Erythroblast (primary cell): ENCODE measurements around the gene CLTCL1.

ENCODE experiments used
- DNase-seq, 2 experiments: peaks; one replicate each; lab custom pipeline; 2025; lab: John Stamatoyannopoulos, UW
- GATA1 ChIP-seq: IDR thresholded peaks from 2 replicates; pipeline ENCODE4 v1.6.1; 2011; ENCODE audit warnings: low read depth, mild to moderate bottlenecking, control low read depth, low read length, moderate library complexity
- POLR2A ChIP-seq: IDR thresholded peaks from 2 replicates; pipeline ENCODE4 v1.6.1; 2011; ENCODE audit warnings: mild to moderate bottlenecking, low read length

CLTCL1 gene

GRCh38 chr22:19224985-19225384 lies 66.5 kb downstream of the CLTCL1 start:
- no peak for DNase-seq
- TF ChIP-seq POLR2A, result no peak
- no peak for TF ChIP-seq GATA1

- TF ChIP-seq POLR2A, result no peak
- no peak for DNase-seq
Observed at GRCh38 chr22:19224557-19224956, 67.0 kb downstream of the CLTCL1 start.

GRCh38 chr22:19223617-19224016 lies 67.9 kb downstream of the CLTCL1 start:
- no peak for DNase-seq
- TF ChIP-seq POLR2A (no peak), GATA1 (no peak)

- TF ChIP-seq POLR2A (no peak), GATA1 (no peak)
Observed at GRCh38 chr22:19223110-19223509, 68.4 kb downstream of the CLTCL1 start.

GRCh38 chr22:19222242-19223005 lies 69.1 kb downstream of the CLTCL1 start:
- DNase-seq, result no peak
- TF ChIP-seq POLR2A (no peak), GATA1 (no peak)

More at GRCh38 chr22:19223110-19223509, 68.4 kb downstream of the CLTCL1 start:
- no peak for DNase-seq

GRCh38 chr22:19220867-19221266 lies 70.7 kb downstream of the CLTCL1 start:
- DNase-seq, result no peak
- TF ChIP-seq GATA1 (no peak), POLR2A (no peak)

- peak in 1 of 2 experiments; percentile 45 for DNase-seq
- TF ChIP-seq GATA1 (no peak), POLR2A (no peak)
Observed at GRCh38 chr22:19218541-19219233, 72.8 kb downstream of the CLTCL1 start.

- DNase-seq, result no peak
- TF ChIP-seq POLR2A (no peak), GATA1 (no peak)
Observed at GRCh38 chr22:19216579-19216978, 74.9 kb downstream of the CLTCL1 start.

GRCh38 chr22:19215360-19215759 lies 76.2 kb downstream of the CLTCL1 start:
- no peak for DNase-seq
- TF ChIP-seq GATA1 (no peak), POLR2A (no peak)

GRCh38 chr22:19214078-19214473 lies 77.4 kb downstream of the CLTCL1 start:
- no peak for TF ChIP-seq POLR2A
- no peak for TF ChIP-seq GATA1
- DNase-seq, result no peak

GRCh38 chr22:19213442-19214077 lies 78.0 kb downstream of the CLTCL1 start:
- DNase-seq, result no peak
- TF ChIP-seq POLR2A (no peak), GATA1 (no peak)

GRCh38 chr22:19213001-19213400 lies 78.5 kb downstream of the CLTCL1 start:
- no peak for DNase-seq
- TF ChIP-seq GATA1, result no peak

GRCh38 chr22:19212302-19212870 lies 79.1 kb downstream of the CLTCL1 start:
- DNase-seq, result no peak
- TF ChIP-seq GATA1, result no peak
- no peak for TF ChIP-seq POLR2A

- no peak for DNase-seq
- TF ChIP-seq POLR2A, result no peak
- no peak for TF ChIP-seq GATA1
Observed at GRCh38 chr22:19210188-19210587, 81.3 kb downstream of the CLTCL1 start.
